Fibroblast of lung (primary cell): ENCODE measurements around the gene DPPA5. TPM values are rescaled to one million over a fixed set of nuclear protein-coding genes. Genes with fewer than 3 reads are reported as not detected.
"Not testable (repeated sequence)": the region's sequence is repeated elsewhere in the genome, so short reads cannot be mapped to it uniquely, and the experiment has no call there.

Experiments
- DNase-seq, 2 donors: peaks; one replicate each; pipeline versions ENCODE4 v3.0.0 to v3.0.0-alpha.2; 2010; ENCODE audit warnings: low read depth in 2 of 2
- H2AFZ ChIP-seq: 2 replicates; pipeline ENCODE4 v1.5.1; 2012; ENCODE audit warnings: low read length, control low read depth, inconsistent platforms
- H3K27ac ChIP-seq: 2 replicates; pipeline ENCODE4 v1.5.1; 2011; ENCODE audit warnings: low read length, control low read depth; ENCODE audit not compliant: insufficient read depth
- H3K27me3 ChIP-seq: 2 replicates; pipeline ENCODE4 v1.5.1; 2011; ENCODE audit warnings: mild to moderate bottlenecking, low read length; ENCODE audit not compliant: control insufficient read depth, insufficient read depth
- H3K36me3 ChIP-seq: 2 replicates; pipeline ENCODE4 v1.5.1; 2011; ENCODE audit warnings: low read length; ENCODE audit not compliant: control insufficient read depth, insufficient read depth
- H3K4me1 ChIP-seq: 2 replicates; pipeline ENCODE4 v1.5.1; 2011; ENCODE audit warnings: low read length; ENCODE audit not compliant: control insufficient read depth, insufficient read depth; ENCODE audit errors: extremely low read depth
- H3K4me2 ChIP-seq: 2 replicates; pipeline ENCODE4 v1.5.1; 2011; ENCODE audit warnings: low read length, control low read depth; ENCODE audit not compliant: insufficient read depth; ENCODE audit errors: extremely low read depth
- H3K4me3 ChIP-seq, 4 experiments: fragments of 200-600 bp in 1 of 4; sonication (generic) in 1 of 4; replicated peaks in 1 of 4; 2 replicates each; pipeline ENCODE4 v1.5.1; 2011 to 2016; ENCODE audit warnings: low read length in 4 of 4, low read depth in 3 of 4, mild to moderate bottlenecking in 3 of 4, control low read depth in 2 of 4, inconsistent platforms in 1 of 4, mixed read lengths in 1 of 4; ENCODE audit not compliant: insufficient read depth in 1 of 4; ENCODE audit errors: control extremely low read depth in 1 of 4
- H3K79me2 ChIP-seq: 2 replicates; pipeline ENCODE4 v1.5.1; 2012; ENCODE audit warnings: mild to moderate bottlenecking, low read length, inconsistent platforms; ENCODE audit not compliant: control insufficient read depth, insufficient read depth
- H3K9ac ChIP-seq: 2 replicates; pipeline ENCODE4 v1.5.1; 2011; ENCODE audit warnings: mild to moderate bottlenecking, low read length, control low read depth; ENCODE audit not compliant: insufficient read depth
- H3K9me3 ChIP-seq: 2 replicates; pipeline ENCODE4 v1.5.1; 2012; ENCODE audit warnings: low read depth, low read length; ENCODE audit not compliant: control insufficient read depth, insufficient read depth
- H4K20me1 ChIP-seq: 2 replicates; pipeline ENCODE4 v1.5.1; 2011; ENCODE audit warnings: low read length; ENCODE audit not compliant: control insufficient read depth, insufficient read depth; ENCODE audit errors: extremely low read depth
- CTCF ChIP-seq, 2 donors: IDR thresholded peaks in 1 of 2; conservative IDR thresholded peaks in 1 of 2; 1 replicate in 1 of 2; 2 replicates in 1 of 2; pipeline ENCODE4 v1.5.1; 2011 to 2012; ENCODE audit warnings: low read length in 2 of 2, control low read depth in 1 of 2, inconsistent platforms in 1 of 2, low read depth in 1 of 2, mild to moderate bottlenecking in 1 of 2
- EZH2 ChIP-seq: IDR thresholded peaks from 2 replicates; pipeline ENCODE4 v1.5.1; 2012; ENCODE audit warnings: low read length, control low read depth, mild to moderate bottlenecking; ENCODE audit errors: missing control alignments
- polyA plus RNA-seq, 2 donors: library from polyadenylated mRNA; depleted of rRNA in 1 of 2; stranded (reverse) in 1 of 2; unstranded in 1 of 2; fragments of >200 nt; gene quantifications; 2 replicates each; pipeline ENCODE4 v1.2.1, GENCODE V29; 2011 to 2012; ENCODE audit warnings: missing spikeins in 1 of 2
- total RNA-seq: library from RNA; depleted of rRNA; stranded (reverse); fragments of >200 nt; gene quantifications from 2 replicates; pipeline ENCODE4 v1.2.1, GENCODE V29; 2014

DPPA5 gene
- total and polyA plus RNA-seq, 2 donors (not counting 1 experiment from before 2014, with no cell fraction given), result not detected

- TF ChIP-seq CTCF (conservative IDR thresholded peaks at IDR 0.05 in 1 of 2, IDR thresholded peaks at IDR 0.05 in 1 of 2; ENCODE audit: low read depth in 1 of 2, low read length in 2 of 2) (no peak), EZH2 (peak; percentile 32)
- Histone ChIP-seq H3K27me3 (no peaks in the 10 kb centered on the region), H2AFZ (peak overlapping the region; percentile 26), H3K9ac (no peak overlapping the region), H3K9me3 (no peaks in the 10 kb centered on the region), H3K36me3 (no peaks in the 10 kb centered on the region), H3K27ac (no peak overlapping the region), H3K4me3 (peak overlapping the region in 3 of 4 experiments; percentile 6 to 40 (median 32)), H3K4me2 (peak overlapping the region; percentile 71), H3K4me1 (no peaks in the 10 kb centered on the region), H4K20me1 (no peaks in the 10 kb centered on the region), H3K79me2 (no peaks in the 10 kb centered on the region)
- peak in 1 of 2 donors; percentile 10 for DNase-seq
These were observed 39.2 kb downstream of the DPPA5 start for GRCh38 chr6:73314577-73315492.

- Histone ChIP-seq H3K9ac (peak overlapping the region; percentile 76), H3K4me2 (peak overlapping the region; percentile 73), H3K27ac (peak overlapping the region; percentile 79)
These were observed 43.6 kb downstream of the DPPA5 start for GRCh38 chr6:73310503-73310845.

GRCh38 chr6:73309785-73310502 is 44.1 kb downstream of the DPPA5 start:
- Histone ChIP-seq H3K9me3 (no peaks in the 10 kb centered on the region), H3K4me1 (no peaks in the 10 kb centered on the region), H3K27me3 (no peaks in the 10 kb centered on the region), H3K9ac (peak overlapping the region; percentile 76), H3K4me2 (peak overlapping the region; percentile 73), H2AFZ (peak overlapping the region; percentile 99), H3K36me3 (no peaks in the 10 kb centered on the region), H3K79me2 (peaks cover 8% of the 10 kb centered on the region), H4K20me1 (no peaks in the 10 kb centered on the region), H3K4me3 (peak overlapping the region; percentile 63 to 87 (median 77)), H3K27ac (peak overlapping the region; percentile 79)
- peak; percentile 54 to 71 for DNase-seq
- TF ChIP-seq CTCF (conservative IDR thresholded peaks at IDR 0.05 in 1 of 2, IDR thresholded peaks at IDR 0.05 in 1 of 2; ENCODE audit: low read depth in 1 of 2, low read length in 2 of 2), result peak; percentile 56 to 62
- no peak for TF ChIP-seq EZH2

More at GRCh38 chr6:73310503-73310845, 43.6 kb downstream of the DPPA5 start:
- H3K27me3 ChIP-seq, H3K36me3 ChIP-seq, DNase-seq, H4K20me1 ChIP-seq, H3K79me2 ChIP-seq, H3K9me3 ChIP-seq, H3K4me1 ChIP-seq: not testable (repeated sequence)
- Histone ChIP-seq H3K4me3 (peak overlapping the region; percentile 63 to 87 (median 77)), H2AFZ (peak overlapping the region; percentile 99)
